Measurements from ENCODE around the gene CLSTN2. TPM values are rescaled to one million over a fixed set of nuclear protein-coding genes. Genes with fewer than 3 reads are reported as not detected.

The CLSTN2 gene
- total RNA-seq, 1 experiment from 2014 or later = 0.68 TPM

DNA sequence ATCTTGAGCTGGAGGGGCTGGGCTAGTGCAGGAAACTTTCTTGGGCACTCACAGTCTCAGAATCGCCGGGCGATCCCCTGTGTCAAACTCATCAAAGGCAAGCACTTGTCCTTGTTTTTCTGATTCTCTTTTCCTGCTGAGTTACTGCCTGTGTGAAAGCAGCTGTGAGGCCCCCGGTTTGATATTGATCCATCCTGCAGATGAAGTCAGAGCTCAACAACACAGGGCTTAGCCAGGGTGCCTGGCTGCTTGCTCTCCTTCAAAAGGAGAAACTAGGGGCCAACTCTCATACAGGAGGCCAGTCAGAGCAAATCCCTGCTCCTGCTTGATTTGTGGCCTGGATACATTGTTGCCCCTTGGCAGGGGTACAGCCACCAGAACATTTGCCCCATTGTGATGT is 22.9 kb downstream of the CLSTN2 start:
- H3K27me3 Mint-ChIP-seq (ENCODE audit: low read depth) = peaks cover 14% of the 10 kb centered on the region
- H2BK5ac ChIP-seq (ENCODE audit: insufficient read length, low read length) = no peak overlapping the region
- no peak overlapping the region for H3K18ac ChIP-seq (ENCODE audit: insufficient read length, low read depth, low read length)
- no peak overlapping the region for H3T11ph ChIP-seq (ENCODE audit: low read length)
- H3K36me3 Mint-ChIP-seq (ENCODE audit: insufficient read depth in 1 of 3, low read depth in 3 of 3) = no peaks in the 10 kb centered on the region
- H2BK15ac ChIP-seq (ENCODE audit: low read depth, low read length) = no peak overlapping the region
- no peak for TF ChIP-seq CTCF (conservative IDR thresholded peaks at IDR 0.05)
- no CpG with 5 or more reads among the region's 4 CpGs for WGBS (ENCODE audit: extremely low coverage, insufficient read length, low lambda C conversion rate)
- H3K9ac ChIP-seq (ENCODE audit: extremely low read depth, insufficient read length, low read length) = no peak overlapping the region
- no peak overlapping the region for H2AK5ac ChIP-seq (ENCODE audit: insufficient read length, low read length)
- no peak overlapping the region for H2BK12ac ChIP-seq (ENCODE audit: insufficient read length, low read depth, low read length)
- no peak overlapping the region for H4K8ac ChIP-seq (replicated peaks; ENCODE audit: insufficient read length, low read depth, low read length)
- H3K9me3 Mint-ChIP-seq = no peaks in the 10 kb centered on the region
- H2AFZ ChIP-seq (ENCODE audit: low read length) = no peak overlapping the region
- H2BK20ac ChIP-seq (ENCODE audit: low read depth, low read length, poor library complexity, severe bottlenecking) = no peak overlapping the region
- no peaks in the 10 kb centered on the region for H3K79me1 ChIP-seq (ENCODE audit: insufficient read depth, low read depth, low read length, poor library complexity, severe bottlenecking)
- H3K4me1 ChIP-seq (ENCODE audit: insufficient read depth, low read length) = no peaks in the 10 kb centered on the region
- no peak overlapping the region for H2BK120ac ChIP-seq (ENCODE audit: low read depth, low read length, poor library complexity, severe bottlenecking)
- H3K4me1 Mint-ChIP-seq = peaks cover 17 to 26% of the 10 kb centered on the region in 2 experiments
- no peaks in the 10 kb centered on the region for H3K23me2 ChIP-seq (ENCODE audit: insufficient read length, low read depth, low read length, poor library complexity, severe bottlenecking)
- no peak overlapping the region for H3K23ac ChIP-seq (ENCODE audit: insufficient read length, low read depth, low read length)
- H3K14ac ChIP-seq (ENCODE audit: insufficient read depth, low read length) = no peak overlapping the region
- H3K9me3 ChIP-seq (ENCODE audit: control insufficient read depth, low read depth, low read length) = no peaks in the 10 kb centered on the region
- H4K5ac ChIP-seq (ENCODE audit: insufficient read length, low read depth, low read length) = no peak overlapping the region
- no peaks in the 10 kb centered on the region for H3K79me2 ChIP-seq (ENCODE audit: insufficient read depth, low read length)
- H4K91ac ChIP-seq (ENCODE audit: insufficient read length, low read depth, low read length) = no peak overlapping the region
- no peaks in the 10 kb centered on the region for H4K20me1 ChIP-seq (ENCODE audit: control insufficient read depth, insufficient read depth, insufficient read length)
- H3K4ac ChIP-seq (ENCODE audit: low read depth, low read length) = no peak overlapping the region
- no peak for DNase-seq
- no peak overlapping the region; a peak in 1 of 7 replicates for H3K27ac Mint-ChIP-seq
- no peak overlapping the region for H3K27ac ChIP-seq (ENCODE audit: insufficient read length, low read depth, low read length)
- H3K56ac ChIP-seq (ENCODE audit: insufficient read length, low read depth, low read length) = no peak overlapping the region
- H3K4me3 Mint-ChIP-seq = no peak overlapping the region
- H3K27me3 ChIP-seq (ENCODE audit: insufficient read depth, low read length) = no peaks in the 10 kb centered on the region
- H3K4me2 ChIP-seq (ENCODE audit: insufficient read depth, insufficient read length, low read length) = no peak overlapping the region

Data from H9 (cell line).